Measurements from ENCODE around the gene DACH1.

DNA sequence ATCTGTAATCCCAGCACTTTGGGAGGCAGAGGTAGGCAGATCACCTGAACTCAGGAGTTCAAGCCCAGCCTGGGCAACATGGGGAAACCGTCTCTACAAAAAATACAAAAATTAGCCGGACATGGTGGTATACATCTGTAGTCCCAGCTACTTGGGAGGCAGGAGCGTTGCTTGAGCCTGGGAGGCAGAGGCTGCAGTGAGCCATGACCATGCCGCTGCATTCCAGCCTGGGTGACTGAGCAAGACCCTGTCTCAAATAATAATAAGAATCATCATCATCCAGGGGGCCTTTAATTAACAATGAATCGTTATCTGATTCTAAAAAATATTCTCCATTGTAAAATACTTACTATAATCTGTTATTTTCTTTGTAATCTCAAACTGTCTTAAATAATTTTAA lies 283.4 kb downstream of the DACH1 start:
- TF ChIP-seq, protein P1, sequence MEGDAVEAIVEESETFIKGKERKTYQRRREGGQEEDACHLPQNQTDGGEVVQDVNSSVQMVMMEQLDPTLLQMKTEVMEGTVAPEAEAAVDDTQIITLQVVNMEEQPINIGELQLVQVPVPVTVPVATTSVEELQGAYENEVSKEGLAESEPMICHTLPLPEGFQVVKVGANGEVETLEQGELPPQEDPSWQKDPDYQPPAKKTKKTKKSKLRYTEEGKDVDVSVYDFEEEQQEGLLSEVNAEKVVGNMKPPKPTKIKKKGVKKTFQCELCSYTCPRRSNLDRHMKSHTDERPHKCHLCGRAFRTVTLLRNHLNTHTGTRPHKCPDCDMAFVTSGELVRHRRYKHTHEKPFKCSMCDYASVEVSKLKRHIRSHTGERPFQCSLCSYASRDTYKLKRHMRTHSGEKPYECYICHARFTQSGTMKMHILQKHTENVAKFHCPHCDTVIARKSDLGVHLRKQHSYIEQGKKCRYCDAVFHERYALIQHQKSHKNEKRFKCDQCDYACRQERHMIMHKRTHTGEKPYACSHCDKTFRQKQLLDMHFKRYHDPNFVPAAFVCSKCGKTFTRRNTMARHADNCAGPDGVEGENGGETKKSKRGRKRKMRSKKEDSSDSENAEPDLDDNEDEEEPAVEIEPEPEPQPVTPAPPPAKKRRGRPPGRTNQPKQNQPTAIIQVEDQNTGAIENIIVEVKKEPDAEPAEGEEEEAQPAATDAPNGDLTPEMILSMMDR (IDR thresholded peaks at IDR 0.05): no peak
- TF ChIP-seq POLR2A (IDR thresholded peaks at IDR 0.05): no peak

Data from esophagus squamous epithelium (tissue), 4 donors.